GM12864 (cell line): Measurements from ENCODE around the gene HM13.
"Not testable (repeated sequence)": the region's sequence is repeated elsewhere in the genome, so short reads cannot be mapped to it uniquely, and the experiment has no call there.

Experiments
- DNase-seq: peaks from one replicate; pipeline ENCODE4 v3.0.0-alpha.2; 2011; ENCODE audit warnings: low read depth
- H3K4me3 ChIP-seq: 2 replicates; pipeline ENCODE4 v1.5.1; 2011; ENCODE audit warnings: mild to moderate bottlenecking, low read depth, low read length, control low read depth
- TF ChIP-seq, protein P1 (sequence below): IDR thresholded peaks from 2 replicates; pipeline ENCODE4 v1.5.1; 2011; ENCODE audit warnings: low read depth, mild to moderate bottlenecking, moderate library complexity, low read length, control low read depth, inconsistent platforms; ENCODE audit errors: missing control alignments

Gene HM13

DNA sequence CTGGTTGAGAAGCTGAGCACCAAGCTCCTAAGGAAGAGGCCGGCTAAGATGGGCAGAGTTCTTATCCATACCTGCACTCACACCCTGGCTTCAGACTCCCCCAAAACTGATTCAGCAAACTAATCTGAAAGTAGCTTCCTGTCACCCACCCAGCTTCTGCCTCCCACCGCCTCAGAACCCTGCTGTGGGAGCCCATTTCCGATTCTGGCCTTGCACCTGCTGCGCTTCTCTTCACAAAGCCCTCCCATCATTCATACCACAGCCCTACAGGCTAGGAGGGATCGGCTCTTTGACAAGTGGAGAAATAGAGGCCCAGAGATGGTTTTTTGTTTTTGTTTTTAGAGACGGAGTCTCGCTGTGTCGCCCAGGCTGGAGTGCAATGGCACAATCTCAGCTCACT is 28.7 kb downstream of the HM13 start:
- TF ChIP-seq, protein P1, sequence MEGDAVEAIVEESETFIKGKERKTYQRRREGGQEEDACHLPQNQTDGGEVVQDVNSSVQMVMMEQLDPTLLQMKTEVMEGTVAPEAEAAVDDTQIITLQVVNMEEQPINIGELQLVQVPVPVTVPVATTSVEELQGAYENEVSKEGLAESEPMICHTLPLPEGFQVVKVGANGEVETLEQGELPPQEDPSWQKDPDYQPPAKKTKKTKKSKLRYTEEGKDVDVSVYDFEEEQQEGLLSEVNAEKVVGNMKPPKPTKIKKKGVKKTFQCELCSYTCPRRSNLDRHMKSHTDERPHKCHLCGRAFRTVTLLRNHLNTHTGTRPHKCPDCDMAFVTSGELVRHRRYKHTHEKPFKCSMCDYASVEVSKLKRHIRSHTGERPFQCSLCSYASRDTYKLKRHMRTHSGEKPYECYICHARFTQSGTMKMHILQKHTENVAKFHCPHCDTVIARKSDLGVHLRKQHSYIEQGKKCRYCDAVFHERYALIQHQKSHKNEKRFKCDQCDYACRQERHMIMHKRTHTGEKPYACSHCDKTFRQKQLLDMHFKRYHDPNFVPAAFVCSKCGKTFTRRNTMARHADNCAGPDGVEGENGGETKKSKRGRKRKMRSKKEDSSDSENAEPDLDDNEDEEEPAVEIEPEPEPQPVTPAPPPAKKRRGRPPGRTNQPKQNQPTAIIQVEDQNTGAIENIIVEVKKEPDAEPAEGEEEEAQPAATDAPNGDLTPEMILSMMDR, result no peak
- no peak for DNase-seq
- H3K4me3 ChIP-seq, result no peak overlapping the region

DNA sequence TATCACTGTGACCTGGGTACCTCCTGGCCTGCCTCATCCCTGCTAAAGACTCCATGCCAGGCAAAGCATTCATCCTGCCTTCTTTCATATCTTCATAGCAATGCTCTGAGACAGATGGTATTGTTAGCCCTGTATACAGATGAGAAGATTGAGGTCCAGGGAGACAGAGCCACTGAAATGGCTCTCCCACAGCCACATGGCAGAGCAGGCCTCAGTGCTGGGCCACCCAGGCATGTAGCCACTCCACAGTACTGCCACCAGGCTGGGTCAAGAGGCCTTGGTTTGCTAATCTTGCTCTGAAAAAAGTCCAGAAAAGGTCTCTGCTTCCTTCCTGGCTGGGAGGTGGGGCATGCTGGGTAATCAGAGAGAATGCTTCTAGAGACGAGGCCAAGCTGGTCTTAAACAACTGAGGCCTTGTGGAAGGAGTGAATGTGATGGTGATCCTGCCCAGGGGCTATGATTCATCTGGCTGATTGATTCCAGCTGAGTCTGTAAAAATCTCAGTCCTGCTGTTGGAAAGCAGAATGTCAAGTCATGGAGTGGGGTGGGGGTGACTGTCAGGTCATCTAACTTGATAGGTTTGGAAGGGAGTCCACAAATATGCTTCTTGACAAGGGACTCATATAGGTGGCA is 29.8 kb downstream of the HM13 start:
- no peak for DNase-seq
- TF ChIP-seq, protein P1, result no peak
- H3K4me3 ChIP-seq, result no peak overlapping the region

DNA sequence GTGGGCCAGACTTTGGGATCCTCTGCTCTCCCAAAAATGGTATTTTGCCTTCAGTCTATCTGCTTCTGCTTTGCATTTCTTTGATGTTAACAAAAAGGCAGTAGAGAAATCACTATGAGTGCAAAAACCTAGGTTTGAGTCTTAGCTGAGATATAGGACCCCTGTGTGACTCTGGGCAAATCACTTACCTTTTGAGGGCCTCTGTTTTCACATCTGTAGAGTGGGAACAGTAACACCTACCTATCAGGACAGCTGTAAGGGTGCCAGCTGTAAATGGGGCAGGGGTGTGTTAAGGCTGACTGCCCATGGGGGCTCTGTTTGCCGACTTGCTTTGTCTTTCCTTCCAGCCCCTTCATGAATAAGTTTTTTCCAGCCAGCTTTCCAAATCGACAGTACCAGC is 30.4 kb downstream of the HM13 start:
- TF ChIP-seq, protein P1, result no peak
- DNase-seq, result no peak

DNA sequence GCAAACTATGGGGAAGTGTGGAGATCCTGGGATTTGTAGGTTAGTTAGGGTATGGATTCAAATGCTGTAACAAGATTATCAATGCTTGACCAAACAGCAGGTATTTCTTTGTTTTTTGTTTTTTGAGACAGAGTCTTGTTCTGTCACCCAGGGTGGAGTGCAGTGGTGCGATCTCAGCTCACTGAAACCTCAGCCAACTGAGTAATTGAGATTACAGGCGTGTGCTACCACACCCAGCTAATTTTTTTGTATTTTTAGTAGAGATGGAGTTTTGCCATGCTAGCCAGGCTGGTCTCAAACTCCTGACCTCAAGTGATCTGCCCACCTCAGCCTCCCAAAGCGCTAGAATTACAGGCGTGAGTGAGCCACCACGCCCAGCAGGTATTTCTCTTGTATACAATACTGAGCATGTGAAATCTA is 31.4 kb downstream of the HM13 start:
- DNase-seq, H3K4me3 ChIP-seq: not testable (repeated sequence)

More for the DNA sequence above, 30.4 kb downstream of the HM13 start:
- no peak overlapping the region for H3K4me3 ChIP-seq

DNA sequence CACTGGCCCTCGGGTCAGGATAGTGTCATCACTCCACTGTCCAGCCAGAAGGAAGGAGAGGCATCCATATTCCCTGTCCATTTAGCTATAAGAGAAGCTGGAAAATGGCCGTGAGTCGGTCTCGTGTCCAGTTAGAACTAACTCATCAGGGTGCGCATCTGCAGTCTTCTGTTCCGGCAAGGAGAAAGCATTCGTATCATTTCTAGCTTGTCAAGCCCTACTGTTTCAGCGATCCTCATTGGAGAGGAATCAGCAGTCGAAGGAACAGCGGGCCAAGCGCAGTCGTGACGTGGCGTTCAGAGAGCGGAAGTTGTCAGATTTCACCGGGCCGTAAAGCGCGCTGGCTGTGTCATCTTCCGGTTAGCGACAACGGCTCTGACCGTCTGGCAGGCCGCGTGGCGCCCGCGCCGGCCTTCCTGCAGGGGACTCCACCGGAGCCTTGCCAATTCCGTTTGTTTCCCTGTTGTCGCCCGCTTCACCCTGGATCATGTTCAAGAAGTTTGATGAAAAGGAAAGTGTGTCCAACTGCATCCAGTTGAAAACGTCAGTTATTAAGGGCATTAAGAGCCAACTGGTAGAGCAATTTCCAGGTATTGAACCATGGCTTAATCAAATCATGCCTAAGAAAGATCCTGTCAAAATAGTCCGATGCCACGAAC is 32.9 kb downstream of the HM13 start:
- TF ChIP-seq, protein P1, result no peak
- peak overlapping the region; percentile 50 for H3K4me3 ChIP-seq
- DNase-seq, result peak; percentile 67

DNA sequence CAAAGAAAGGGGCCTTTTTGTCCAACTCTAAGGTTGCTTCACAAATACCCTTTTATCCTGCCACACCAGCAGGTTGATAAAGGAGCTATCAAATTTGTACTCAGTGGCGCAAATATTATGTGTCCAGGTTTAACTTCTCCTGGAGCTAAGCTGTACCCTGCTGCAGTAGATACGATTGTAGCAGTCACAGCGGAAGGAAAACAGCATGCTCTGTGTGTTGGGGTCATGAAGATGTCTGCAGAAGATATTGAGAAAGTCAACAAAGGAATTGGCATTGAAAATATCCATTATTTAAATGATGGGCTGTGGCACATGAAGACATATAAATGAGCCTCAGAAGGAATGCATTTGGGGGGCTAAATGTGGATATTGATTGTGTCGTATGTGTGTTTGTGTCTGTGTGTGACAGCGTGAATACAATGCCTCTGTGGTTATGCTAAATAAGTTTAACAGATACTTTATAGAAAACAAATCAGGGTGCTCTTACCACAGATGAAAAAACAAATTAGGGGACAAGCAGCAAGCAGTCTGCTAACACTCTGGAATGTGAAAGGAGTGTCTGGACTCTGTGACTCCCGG is 33.6 kb downstream of the HM13 start:
- TF ChIP-seq, protein P1, result no peak
- no peak for DNase-seq
- peak overlapping the region; percentile 50 for H3K4me3 ChIP-seq

DNA sequence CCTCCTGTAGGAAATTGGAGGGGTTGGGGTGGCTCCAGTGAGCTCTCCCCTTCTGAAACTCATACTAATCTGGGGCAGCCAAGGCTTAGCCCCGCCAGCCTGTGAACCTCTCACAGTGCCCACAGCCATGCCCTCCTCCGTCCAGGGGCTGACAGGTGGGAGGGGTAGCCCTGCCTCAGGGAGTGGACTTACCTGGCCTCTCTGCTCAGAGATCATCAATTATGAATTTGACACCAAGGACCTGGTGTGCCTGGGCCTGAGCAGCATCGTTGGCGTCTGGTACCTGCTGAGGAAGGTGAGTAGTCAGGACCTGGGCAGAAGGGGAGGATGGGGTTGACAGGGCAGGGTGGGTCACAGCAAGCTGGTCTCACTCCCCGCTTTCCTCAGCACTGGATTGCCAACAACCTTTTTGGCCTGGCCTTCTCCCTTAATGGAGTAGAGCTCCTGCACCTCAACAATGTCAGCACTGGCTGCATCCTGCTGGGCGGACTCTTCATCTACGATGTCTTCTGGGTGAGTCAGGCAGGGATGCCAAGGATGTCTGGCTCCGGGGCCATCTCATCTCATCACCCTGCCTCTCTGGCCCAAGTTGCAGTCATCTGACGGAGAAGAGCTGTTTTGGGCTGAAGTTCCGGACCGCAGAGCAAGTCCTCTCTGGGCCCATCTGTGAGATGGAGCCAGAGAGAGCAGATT is 34.7 kb downstream of the HM13 start:
- DNase-seq, result no peak
- TF ChIP-seq, protein P1, result no peak
- H3K4me3 ChIP-seq, result no peak overlapping the region
